A549 (cell line): ENCODE results near the gene ZNF821.

Experiments
- CHD4 ChIP-seq: fragments of 200-600 bp; sonication (generic); IDR thresholded peaks from 2 replicates; pipeline ENCODE4 v1.6.1; 2016; ENCODE audit warnings: antibody characterized with exemption, mild to moderate bottlenecking, borderline replicate concordance
- EP300 ChIP-seq, 2 experiments: fragments of >200 bp; sonication (Bioruptor Twin); formaldehyde crosslinking; IDR thresholded peaks; 2 replicates in 1 of 2; 3 replicates in 1 of 2; pipeline ENCODE4 v1.6.1; 2016 to 2017
- KDM1A ChIP-seq: fragments of 200-600 bp; sonication (generic); IDR thresholded peaks from 2 replicates; pipeline ENCODE4 v1.6.1; 2016; ENCODE audit warnings: low read depth, mild to moderate bottlenecking
- TF ChIP-seq, protein P1 (sequence below): fragments of 450-650 bp; IDR thresholded peaks from 2 replicates; pipeline ENCODE4 v1.6.1; 2014; ENCODE audit warnings: antibody characterized with exemption
- TF ChIP-seq, protein P2 (sequence below): fragments of >200 bp; sonication (Bioruptor Twin); formaldehyde crosslinking; IDR thresholded peaks from 3 replicates; pipeline ENCODE4 v1.5.1; 2016
- TF ChIP-seq, protein P3 (sequence below): fragments of 200-600 bp; sonication (generic); IDR thresholded peaks from 2 replicates; pipeline ENCODE4 v1.6.1; 2016; ENCODE audit warnings: antibody characterized with exemption, mild to moderate bottlenecking, moderate library complexity
- TF ChIP-seq, protein P4 (sequence below): IDR thresholded peaks from 2 replicates; pipeline ENCODE4 v1.6.1; 2012

DNA sequence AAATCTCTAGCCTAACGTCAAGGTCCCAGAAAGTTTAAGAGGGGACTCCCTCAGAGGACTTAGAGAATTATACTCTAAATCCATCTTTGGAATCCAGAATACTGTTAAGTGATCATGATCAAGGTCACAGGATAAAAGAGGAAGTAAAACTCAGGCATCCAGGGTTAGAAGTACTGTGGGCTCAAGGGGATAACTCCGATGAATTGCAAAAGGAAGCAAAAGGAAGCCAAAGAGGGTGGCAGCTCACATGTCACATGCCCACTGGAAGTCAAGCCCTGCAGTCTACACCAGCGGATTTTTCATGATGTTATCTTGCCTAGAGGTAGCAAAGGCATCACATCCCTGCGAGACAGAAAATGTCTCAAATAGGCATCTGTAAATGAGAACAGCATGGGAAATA, 3.8 kb downstream of the ZNF821 start:
- TF ChIP-seq EP300 (IDR thresholded peaks at IDR 0.05) (no peak), CHD4 (no peak), KDM1A (no peak)
- TF ChIP-seq, protein P1, sequence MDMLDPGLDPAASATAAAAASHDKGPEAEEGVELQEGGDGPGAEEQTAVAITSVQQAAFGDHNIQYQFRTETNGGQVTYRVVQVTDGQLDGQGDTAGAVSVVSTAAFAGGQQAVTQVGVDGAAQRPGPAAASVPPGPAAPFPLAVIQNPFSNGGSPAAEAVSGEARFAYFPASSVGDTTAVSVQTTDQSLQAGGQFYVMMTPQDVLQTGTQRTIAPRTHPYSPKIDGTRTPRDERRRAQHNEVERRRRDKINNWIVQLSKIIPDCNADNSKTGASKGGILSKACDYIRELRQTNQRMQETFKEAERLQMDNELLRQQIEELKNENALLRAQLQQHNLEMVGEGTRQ: no peak
- TF ChIP-seq, protein P2, sequence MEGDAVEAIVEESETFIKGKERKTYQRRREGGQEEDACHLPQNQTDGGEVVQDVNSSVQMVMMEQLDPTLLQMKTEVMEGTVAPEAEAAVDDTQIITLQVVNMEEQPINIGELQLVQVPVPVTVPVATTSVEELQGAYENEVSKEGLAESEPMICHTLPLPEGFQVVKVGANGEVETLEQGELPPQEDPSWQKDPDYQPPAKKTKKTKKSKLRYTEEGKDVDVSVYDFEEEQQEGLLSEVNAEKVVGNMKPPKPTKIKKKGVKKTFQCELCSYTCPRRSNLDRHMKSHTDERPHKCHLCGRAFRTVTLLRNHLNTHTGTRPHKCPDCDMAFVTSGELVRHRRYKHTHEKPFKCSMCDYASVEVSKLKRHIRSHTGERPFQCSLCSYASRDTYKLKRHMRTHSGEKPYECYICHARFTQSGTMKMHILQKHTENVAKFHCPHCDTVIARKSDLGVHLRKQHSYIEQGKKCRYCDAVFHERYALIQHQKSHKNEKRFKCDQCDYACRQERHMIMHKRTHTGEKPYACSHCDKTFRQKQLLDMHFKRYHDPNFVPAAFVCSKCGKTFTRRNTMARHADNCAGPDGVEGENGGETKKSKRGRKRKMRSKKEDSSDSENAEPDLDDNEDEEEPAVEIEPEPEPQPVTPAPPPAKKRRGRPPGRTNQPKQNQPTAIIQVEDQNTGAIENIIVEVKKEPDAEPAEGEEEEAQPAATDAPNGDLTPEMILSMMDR: no peak
- TF ChIP-seq, protein P3, sequence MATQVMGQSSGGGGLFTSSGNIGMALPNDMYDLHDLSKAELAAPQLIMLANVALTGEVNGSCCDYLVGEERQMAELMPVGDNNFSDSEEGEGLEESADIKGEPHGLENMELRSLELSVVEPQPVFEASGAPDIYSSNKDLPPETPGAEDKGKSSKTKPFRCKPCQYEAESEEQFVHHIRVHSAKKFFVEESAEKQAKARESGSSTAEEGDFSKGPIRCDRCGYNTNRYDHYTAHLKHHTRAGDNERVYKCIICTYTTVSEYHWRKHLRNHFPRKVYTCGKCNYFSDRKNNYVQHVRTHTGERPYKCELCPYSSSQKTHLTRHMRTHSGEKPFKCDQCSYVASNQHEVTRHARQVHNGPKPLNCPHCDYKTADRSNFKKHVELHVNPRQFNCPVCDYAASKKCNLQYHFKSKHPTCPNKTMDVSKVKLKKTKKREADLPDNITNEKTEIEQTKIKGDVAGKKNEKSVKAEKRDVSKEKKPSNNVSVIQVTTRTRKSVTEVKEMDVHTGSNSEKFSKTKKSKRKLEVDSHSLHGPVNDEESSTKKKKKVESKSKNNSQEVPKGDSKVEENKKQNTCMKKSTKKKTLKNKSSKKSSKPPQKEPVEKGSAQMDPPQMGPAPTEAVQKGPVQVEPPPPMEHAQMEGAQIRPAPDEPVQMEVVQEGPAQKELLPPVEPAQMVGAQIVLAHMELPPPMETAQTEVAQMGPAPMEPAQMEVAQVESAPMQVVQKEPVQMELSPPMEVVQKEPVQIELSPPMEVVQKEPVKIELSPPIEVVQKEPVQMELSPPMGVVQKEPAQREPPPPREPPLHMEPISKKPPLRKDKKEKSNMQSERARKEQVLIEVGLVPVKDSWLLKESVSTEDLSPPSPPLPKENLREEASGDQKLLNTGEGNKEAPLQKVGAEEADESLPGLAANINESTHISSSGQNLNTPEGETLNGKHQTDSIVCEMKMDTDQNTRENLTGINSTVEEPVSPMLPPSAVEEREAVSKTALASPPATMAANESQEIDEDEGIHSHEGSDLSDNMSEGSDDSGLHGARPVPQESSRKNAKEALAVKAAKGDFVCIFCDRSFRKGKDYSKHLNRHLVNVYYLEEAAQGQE: no peak
- TF ChIP-seq, protein P4, sequence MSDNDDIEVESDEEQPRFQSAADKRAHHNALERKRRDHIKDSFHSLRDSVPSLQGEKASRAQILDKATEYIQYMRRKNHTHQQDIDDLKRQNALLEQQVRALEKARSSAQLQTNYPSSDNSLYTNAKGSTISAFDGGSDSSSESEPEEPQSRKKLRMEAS: no peak
